Left forelimb (tissue), 1 donor: Measurements from ENCODE around the gene FBXO21.

Experiments
- DNase-seq: peaks from one replicate; pipeline ENCODE4 v3.0.0-alpha.2; 2018; ENCODE audit warnings: low spot score

FBXO21 gene

GRCh38 chr12:117139025-117139717 lies 51.1 kb downstream of the FBXO21 start:
- DNase-seq: no peak

GRCh38 chr12:117134721-117135120 lies 55.5 kb downstream of the FBXO21 start:
- DNase-seq: no peak

GRCh38 chr12:117134059-117134458 lies 56.2 kb downstream of the FBXO21 start:
- DNase-seq: no peak

- DNase-seq: no peak
These were observed 59.5 kb downstream of the FBXO21 start for GRCh38 chr12:117130801-117131200.

- DNase-seq: no peak
These were observed 60.9 kb downstream of the FBXO21 start for GRCh38 chr12:117129391-117129790.

GRCh38 chr12:117127933-117128823 lies 62.1 kb downstream of the FBXO21 start:
- DNase-seq: no peak

GRCh38 chr12:117126335-117126734 lies 63.9 kb downstream of the FBXO21 start:
- no peak for DNase-seq

- no peak for DNase-seq
These were observed 64.5 kb downstream of the FBXO21 start for GRCh38 chr12:117125767-117126166.

GRCh38 chr12:117125272-117125613 lies 65.0 kb downstream of the FBXO21 start:
- no peak for DNase-seq

- no peak for DNase-seq
These were observed 65.6 kb downstream of the FBXO21 start for GRCh38 chr12:117124421-117125271.

- DNase-seq: no peak
These were observed 68.8 kb downstream of the FBXO21 start for GRCh38 chr12:117121441-117121840.

- DNase-seq: no peak
These were observed 69.5 kb downstream of the FBXO21 start for GRCh38 chr12:117120787-117121186.

GRCh38 chr12:117119592-117120198 lies 70.6 kb downstream of the FBXO21 start:
- DNase-seq: no peak

GRCh38 chr12:117118838-117119591 lies 71.3 kb downstream of the FBXO21 start:
- no peak for DNase-seq

- no peak for DNase-seq
These were observed 75.5 kb downstream of the FBXO21 start for GRCh38 chr12:117114784-117115183.

- DNase-seq: no peak
These were observed 77.0 kb downstream of the FBXO21 start for GRCh38 chr12:117113231-117113630.

GRCh38 chr12:117111821-117112595 lies 78.3 kb downstream of the FBXO21 start:
- DNase-seq: no peak

- no peak for DNase-seq
These were observed 78.9 kb downstream of the FBXO21 start for GRCh38 chr12:117111386-117111785.

- no peak for DNase-seq
These were observed 80.2 kb downstream of the FBXO21 start for GRCh38 chr12:117109943-117110635.

- DNase-seq: no peak
These were observed 84.4 kb downstream of the FBXO21 start for GRCh38 chr12:117105902-117106301.
